Activated naive CD4-positive, alpha-beta T cell treated with anti-CD3 and anti-CD28 coated beads for 36 hours (primary cell): Measurements from ENCODE around the gene EXOC6. TPM values are rescaled to one million over a fixed set of nuclear protein-coding genes. Genes with fewer than 3 reads are reported as not detected.

Experiments used
- CTCF ChIA-PET: fragments of 350-600 bp; sonication (Branson Sonifier 250); formaldehyde crosslinking; loops from one replicate; lab custom pipeline; 2021; ENCODE audit warnings: antibody characterized with exemption; lab: Charles Lee
- DNase-seq: peaks from one replicate; pipeline ENCODE4 v3.0.0-alpha.2; 2020
- H3K27ac Mint-ChIP-seq: one replicate; pipeline ENCODE4 v1.8.0; 2021; ENCODE audit warnings: mild to moderate bottlenecking, mixed read lengths
- H3K27me3 Mint-ChIP-seq: one replicate; pipeline ENCODE4 v1.8.0; 2021; ENCODE audit warnings: low read depth, mixed read lengths
- H3K36me3 Mint-ChIP-seq: one replicate; pipeline ENCODE4 v1.8.0; 2021; ENCODE audit warnings: low read depth, mixed read lengths
- H3K4me1 Mint-ChIP-seq: one replicate; pipeline ENCODE4 v1.8.0; 2021; ENCODE audit warnings: low read depth, mixed read lengths
- H3K4me3 Mint-ChIP-seq: one replicate; pipeline ENCODE4 v1.8.0; 2021; ENCODE audit warnings: mild to moderate bottlenecking, moderate library complexity, mixed read lengths
- H3K9me3 Mint-ChIP-seq: one replicate; pipeline ENCODE4 v1.8.0; 2021; ENCODE audit warnings: mixed read lengths
- intact Hi-C: fragments of 100-400 bp; cut with micrococcal nuclease; formaldehyde crosslinking; loops from one replicate; pipeline ENCODE4 v1.15.1; 2023
- total RNA-seq, 2 experiments: library from RNA; stranded (reverse); gene quantifications; one replicate each; pipeline ENCODE4 v1.2.3, GENCODE V29; 2021

Gene EXOC6
- total RNA-seq, 2 experiments from 2014 or later: 7.6 to 9.3 TPM

GRCh38 chr10:93079663-93080349 lies 231.5 kb downstream of the EXOC6 start:
- intact Hi-C loops: loop anchor here (1.0 to 2.0 kb wide), 4 partner anchors 35 to 402 kb away; partner anchors contain the start of gene MYOF
- CTCF ChIA-PET: interaction anchor here (0.5 to 3.0 kb wide), 13 partner anchors 10 to 404 kb away, joined by 3 to 13 read pairs (median 5); no protein-coding TSS in a partner anchor
- Mint-ChIP-seq H3K27ac (no peak overlapping the region), H3K4me3 (no peak overlapping the region), H3K4me1 (peaks cover 13% of the 10 kb centered on the region), H3K27me3 (peaks cover 44% of the 10 kb centered on the region), H3K36me3 (no peaks in the 10 kb centered on the region), H3K9me3 (no peaks in the 10 kb centered on the region)
- no peak for DNase-seq

DNA sequence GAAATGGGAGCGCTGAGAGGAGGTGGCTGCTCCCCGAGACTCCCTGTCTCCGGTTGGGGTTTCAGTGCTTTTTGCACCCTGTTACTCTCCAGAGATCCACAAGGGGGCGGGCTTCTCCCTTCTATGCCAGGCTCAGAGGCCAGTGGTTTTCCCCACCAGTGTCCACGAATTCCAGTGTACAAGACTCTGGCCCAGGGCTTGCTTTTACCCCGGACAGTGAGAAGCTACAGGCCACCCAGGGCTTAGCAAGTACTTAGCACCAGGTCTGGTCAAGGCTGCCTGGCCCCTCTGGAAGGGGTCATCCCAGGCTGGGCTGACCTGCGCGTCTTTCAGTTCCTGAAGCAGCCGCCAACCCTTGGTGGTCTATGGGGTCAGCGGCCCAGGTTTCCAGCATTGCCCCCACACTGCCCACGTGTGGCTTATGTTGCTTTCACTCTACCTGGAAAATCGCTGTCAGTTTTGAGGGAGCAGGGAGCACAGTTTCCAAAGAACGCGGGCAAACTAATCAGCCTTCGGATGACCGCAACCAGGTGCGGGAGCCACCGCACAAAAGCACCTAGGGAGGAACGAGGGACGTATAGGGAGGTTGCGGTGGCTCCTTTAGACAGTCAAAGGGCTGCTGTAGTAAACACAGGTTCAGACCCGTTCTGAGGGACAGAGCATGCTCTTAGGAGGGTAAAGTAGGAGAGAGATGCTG lies 232.2 kb downstream of the EXOC6 start:
- peak; percentile 70 for DNase-seq
- CTCF ChIA-PET: interaction anchor here (0.5 to 3.0 kb wide), 15 partner anchors 8 to 403 kb away, joined by 3 to 13 read pairs (median 5); partner anchors contain the start of gene MYOF
- intact Hi-C loops: loop anchor here (1.0 to 2.0 kb wide), 4 partner anchors 34 to 402 kb away; partner anchors contain the start of gene MYOF
- H3K36me3 Mint-ChIP-seq: no peaks in the 10 kb centered on the region
- H3K9me3 Mint-ChIP-seq: no peaks in the 10 kb centered on the region
- H3K27me3 Mint-ChIP-seq: peaks cover 38% of the 10 kb centered on the region
- no peak overlapping the region for H3K27ac Mint-ChIP-seq
- H3K4me3 Mint-ChIP-seq: no peak overlapping the region
- H3K4me1 Mint-ChIP-seq: peaks cover 6% of the 10 kb centered on the region

GRCh38 chr10:93081318-93081717 lies 233.0 kb downstream of the EXOC6 start:
- CTCF ChIA-PET: interaction anchor here (1.0 to 3.0 kb wide), 7 partner anchors 9 to 401 kb away, joined by 3 to 13 read pairs (median 5); partner anchors contain the start of gene MYOF
- Mint-ChIP-seq H3K4me1 (peaks cover 2% of the 10 kb centered on the region), H3K27ac (no peak overlapping the region), H3K27me3 (peaks cover 31% of the 10 kb centered on the region), H3K9me3 (no peaks in the 10 kb centered on the region), H3K36me3 (no peaks in the 10 kb centered on the region), H3K4me3 (no peak overlapping the region)
- intact Hi-C loops: loop anchor here (2.0 kb wide), 1 partner anchor 33 kb away; no protein-coding TSS in a partner anchor
- DNase-seq: no peak

GRCh38 chr10:93081834-93082233 lies 233.5 kb downstream of the EXOC6 start:
- Mint-ChIP-seq H3K27me3 (peaks cover 25% of the 10 kb centered on the region), H3K4me3 (no peak overlapping the region), H3K27ac (no peak overlapping the region), H3K9me3 (no peaks in the 10 kb centered on the region), H3K36me3 (no peaks in the 10 kb centered on the region), H3K4me1 (peaks cover 2% of the 10 kb centered on the region)
- CTCF ChIA-PET: interaction anchor here (1.3 kb wide), 1 partner anchor 9 kb away, joined by 3 read pairs; no protein-coding TSS in a partner anchor
- no peak for DNase-seq
- intact Hi-C loops: loop anchor here (2.0 kb wide), 1 partner anchor 33 kb away; no protein-coding TSS in a partner anchor

DNA sequence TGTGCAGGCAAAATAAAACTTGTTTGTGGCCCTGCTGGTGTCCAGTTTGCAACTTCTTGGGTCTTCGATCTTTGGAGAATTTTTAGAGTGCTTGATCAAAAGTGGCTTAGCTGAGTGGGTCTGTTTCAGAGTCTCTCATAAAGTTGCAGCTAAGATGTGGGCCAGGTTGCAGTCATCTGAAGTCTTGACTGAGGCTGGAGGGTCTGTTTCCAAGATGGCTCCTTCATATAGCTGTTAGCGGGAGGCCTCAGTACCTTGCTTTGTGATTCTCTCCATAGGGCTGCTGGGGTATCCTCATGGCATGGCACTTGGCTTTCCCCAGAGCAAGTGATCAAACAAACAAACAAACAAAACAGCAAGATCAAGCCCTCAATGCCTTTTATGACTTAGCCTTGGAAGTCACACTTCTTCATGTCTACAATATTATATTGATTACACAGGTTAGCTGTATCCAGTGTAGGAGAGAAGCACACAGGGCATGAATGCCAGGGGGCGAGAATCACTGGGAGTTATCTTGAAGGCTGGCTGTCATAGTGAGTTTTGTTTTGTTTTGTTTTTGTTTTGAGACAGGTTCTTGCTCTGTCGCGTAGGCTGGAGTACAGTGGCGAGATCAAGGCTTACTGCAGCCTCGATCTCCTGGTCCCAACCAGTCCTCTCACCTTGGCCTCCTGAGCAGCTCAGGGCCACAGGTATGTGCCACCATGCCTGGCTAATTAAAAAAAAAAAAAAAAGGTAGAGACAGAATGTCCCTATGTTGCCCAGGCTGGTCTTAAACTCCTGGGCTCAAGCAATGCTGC lies 235.6 kb downstream of the EXOC6 start:
- CTCF ChIA-PET: no interaction called here
- H3K4me1 Mint-ChIP-seq: peaks cover 2% of the 10 kb centered on the region
- no peak for DNase-seq
- H3K4me3 Mint-ChIP-seq: no peak overlapping the region
- H3K36me3 Mint-ChIP-seq: no peaks in the 10 kb centered on the region
- H3K27me3 Mint-ChIP-seq: peaks cover 19% of the 10 kb centered on the region
- no peak overlapping the region for H3K27ac Mint-ChIP-seq
- intact Hi-C loops: no loop called here
- H3K9me3 Mint-ChIP-seq: no peaks in the 10 kb centered on the region

DNA sequence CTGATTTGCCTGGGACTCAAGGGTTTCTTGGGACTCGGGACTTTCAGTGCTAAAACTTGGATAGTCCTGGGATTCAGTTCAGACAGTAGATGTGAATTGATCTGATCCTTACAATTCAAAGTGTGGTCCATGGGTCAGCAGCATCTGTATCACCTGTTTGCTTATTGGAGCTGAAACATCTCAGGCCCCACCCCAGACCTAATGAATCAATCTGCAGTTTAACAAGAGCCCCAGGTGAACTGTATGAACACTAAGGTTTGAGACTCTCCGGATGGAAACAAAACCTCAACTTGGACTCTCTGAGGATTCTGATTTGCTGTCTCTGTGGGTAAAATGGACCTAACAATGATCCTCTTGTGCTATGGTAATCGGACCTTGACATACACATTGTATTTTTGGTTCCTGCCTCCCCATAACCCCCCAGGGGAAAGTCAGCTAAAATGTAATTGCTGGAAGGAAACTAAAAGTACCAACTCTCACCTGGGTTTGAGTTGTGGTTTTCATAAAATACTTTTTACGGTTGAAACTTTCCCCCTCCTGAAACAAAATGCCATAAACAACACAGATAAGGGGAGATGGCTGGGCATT lies 237.0 kb downstream of the EXOC6 start:
- DNase-seq: no peak
- H3K4me3 Mint-ChIP-seq: no peak overlapping the region
- intact Hi-C loops: no loop called here
- H3K36me3 Mint-ChIP-seq: no peaks in the 10 kb centered on the region
- peaks cover 9% of the 10 kb centered on the region for H3K27me3 Mint-ChIP-seq
- CTCF ChIA-PET: no interaction called here
- no peak overlapping the region for H3K27ac Mint-ChIP-seq
- no peaks in the 10 kb centered on the region for H3K4me1 Mint-ChIP-seq
- H3K9me3 Mint-ChIP-seq: no peaks in the 10 kb centered on the region

- DNase-seq: no peak
- Mint-ChIP-seq H3K36me3 (no peaks in the 10 kb centered on the region), H3K9me3 (no peaks in the 10 kb centered on the region), H3K27ac (no peak overlapping the region), H3K27me3 (peaks cover 6% of the 10 kb centered on the region), H3K4me1 (no peaks in the 10 kb centered on the region), H3K4me3 (no peak overlapping the region)
- CTCF ChIA-PET: no interaction called here
- intact Hi-C loops: no loop called here
These were observed 238.0 kb downstream of the EXOC6 start for GRCh38 chr10:93086289-93086688.

GRCh38 chr10:93087846-93088245 lies 239.5 kb downstream of the EXOC6 start:
- CTCF ChIA-PET: interaction anchor here (0.7 kb wide), 2 partner anchors 489 to 1273 kb away, joined by 3 to 4 read pairs; no protein-coding TSS in a partner anchor
- Mint-ChIP-seq H3K27ac (no peak overlapping the region), H3K27me3 (peaks cover 3% of the 10 kb centered on the region), H3K36me3 (no peaks in the 10 kb centered on the region), H3K4me1 (no peaks in the 10 kb centered on the region), H3K9me3 (no peaks in the 10 kb centered on the region), H3K4me3 (no peak overlapping the region)
- intact Hi-C loops: no loop called here
- no peak for DNase-seq

GRCh38 chr10:93088466-93088865 lies 240.1 kb downstream of the EXOC6 start:
- CTCF ChIA-PET: interaction anchor here (0.6 kb wide), 1 partner anchor 13 kb away, joined by 3 read pairs; no protein-coding TSS in a partner anchor
- H3K36me3 Mint-ChIP-seq: no peaks in the 10 kb centered on the region
- no peaks in the 10 kb centered on the region for H3K9me3 Mint-ChIP-seq
- H3K27ac Mint-ChIP-seq: no peak overlapping the region
- H3K4me1 Mint-ChIP-seq: no peaks in the 10 kb centered on the region
- DNase-seq: no peak
- peaks cover 3% of the 10 kb centered on the region for H3K27me3 Mint-ChIP-seq
- no peak overlapping the region for H3K4me3 Mint-ChIP-seq
- intact Hi-C loops: no loop called here

DNA sequence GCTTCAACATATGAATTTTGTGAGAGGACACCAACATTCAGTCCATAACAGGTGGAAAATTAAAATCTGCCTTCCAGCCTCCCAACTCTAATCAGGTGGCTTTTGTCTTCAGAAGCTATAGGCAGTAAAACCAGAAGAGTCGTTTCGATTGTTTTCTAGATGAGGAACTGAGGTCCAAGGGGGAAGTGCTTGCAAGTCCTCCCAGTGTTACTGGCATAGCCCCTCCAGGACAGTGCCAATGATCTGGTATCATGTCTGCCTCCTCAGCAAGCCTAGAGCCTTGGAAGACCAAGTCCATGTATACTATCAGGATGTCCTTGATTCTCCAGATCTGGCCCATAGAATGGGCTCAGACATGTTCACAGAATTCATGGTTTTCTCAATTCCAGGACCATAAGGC lies 242.3 kb downstream of the EXOC6 start:
- peaks cover 3% of the 10 kb centered on the region for H3K27me3 Mint-ChIP-seq
- H3K9me3 Mint-ChIP-seq: no peaks in the 10 kb centered on the region
- no peaks in the 10 kb centered on the region for H3K4me1 Mint-ChIP-seq
- CTCF ChIA-PET: no interaction called here
- no peak for DNase-seq
- intact Hi-C loops: no loop called here
- no peak overlapping the region for H3K27ac Mint-ChIP-seq
- no peaks in the 10 kb centered on the region for H3K36me3 Mint-ChIP-seq
- H3K4me3 Mint-ChIP-seq: no peak overlapping the region

GRCh38 chr10:93091960-93092359 lies 243.6 kb downstream of the EXOC6 start:
- H3K4me3 Mint-ChIP-seq: no peak overlapping the region
- no peak overlapping the region for H3K27ac Mint-ChIP-seq
- intact Hi-C loops: no loop called here
- H3K27me3 Mint-ChIP-seq: peaks cover 3% of the 10 kb centered on the region
- H3K4me1 Mint-ChIP-seq: no peaks in the 10 kb centered on the region
- H3K36me3 Mint-ChIP-seq: no peaks in the 10 kb centered on the region
- CTCF ChIA-PET: interaction anchor here (0.6 to 0.7 kb wide), 2 partner anchors 89 to 266 kb away, joined by 3 to 4 read pairs; no protein-coding TSS in a partner anchor
- no peak for DNase-seq
- no peaks in the 10 kb centered on the region for H3K9me3 Mint-ChIP-seq
